HCT116 (cell line): ENCODE measurements around the gene PDGFD. TPM values are rescaled to one million over a fixed set of nuclear protein-coding genes. Genes with fewer than 3 reads are reported as not detected.

Source experiments
- ATAC-seq: fragments of 200-7000 bp; cut with Tn5 transposase; 2 replicates; pipeline ENCODE4 v1.9.1; 2020; ENCODE audit warnings: mild to moderate bottlenecking, moderate library complexity
- BruUV-seq: library from RNA; stranded (reverse); fragments of 400-500 nt; replicated peaks from 2 replicates; lab custom pipeline; 2021; lab: Mats Ljungman, UMichigan
- CTCF ChIA-PET: fragments of 300-600 bp; sonication (Branson Sonifier 250); formaldehyde crosslinking; loops from one replicate; lab custom pipeline; 2021; ENCODE audit warnings: antibody characterized with exemption; lab: Charles Lee
- POLR2A ChIA-PET: fragments of 300-600, 350-600 bp; sonication (Branson Sonifier 250); formaldehyde crosslinking; loops from one replicate; lab custom pipeline; 2021; ENCODE audit warnings: antibody characterized with exemption; lab: Charles Lee
- RAD21 ChIA-PET, 2 experiments: fragments of 300-600 bp; sonication (Branson Sonifier 250); formaldehyde crosslinking; loops; one replicate each; lab custom pipeline; 2023; ENCODE audit warnings: low total read pairs in 2 of 2; ENCODE audit not compliant: uncharacterized antibody in 2 of 2, unreplicated experiment in 2 of 2, low non-redundant PET in 1 of 2; lab: Charles Lee
- DNase-seq: peaks from one replicate; pipeline ENCODE4 v3.0.0-alpha.2; 2010; ENCODE audit warnings: low read depth, low spot score
- H2AFZ ChIP-seq: fragments of 200-600 bp; shearing (Covaris generic), sonication (generic); 2 replicates; pipeline ENCODE4 v1.6.1; 2017; ENCODE audit warnings: low read depth, mixed run types, mixed read lengths, antibody characterized with exemption, low read length; ENCODE audit not compliant: poor library complexity, severe bottlenecking
- H3K27ac ChIP-seq: 2 replicates; pipeline ENCODE4 v1.5.1; 2012; ENCODE audit warnings: low read depth, low read length
- H3K27me3 ChIP-seq: fragments of 200-600 bp; sonication (generic); 2 replicates; pipeline ENCODE4 v1.6.1; 2016; ENCODE audit warnings: mixed run types, low read length, mixed read lengths; ENCODE audit not compliant: insufficient read depth
- H3K36me3 ChIP-seq, 2 experiments: fragments of 200-500 bp in 1 of 2; fragments of 200-600 bp in 1 of 2; sonication (Bioruptor generic) in 1 of 2; sonication (generic) in 1 of 2; 2 replicates each; pipeline versions ENCODE4 v1.5.1 to v1.6.1; 2014 to 2016; ENCODE audit warnings: low read length in 2 of 2, inconsistent platforms in 1 of 2, mixed read lengths in 1 of 2, mixed run types in 1 of 2; ENCODE audit not compliant: insufficient read depth in 2 of 2, control insufficient read depth in 1 of 2
- H3K4me1 ChIP-seq, 2 experiments: fragments of 200-600 bp in 1 of 2; sonication (generic) in 1 of 2; 2 replicates each; pipeline versions ENCODE4 v1.5.1 to v1.6.1; 2012 to 2017; ENCODE audit warnings: low read length in 2 of 2, inconsistent platforms in 1 of 2, mild to moderate bottlenecking in 1 of 2, mixed read lengths in 1 of 2, mixed run types in 1 of 2, moderate library complexity in 1 of 2; ENCODE audit not compliant: insufficient read depth in 2 of 2, control insufficient read depth in 1 of 2
- H3K4me2 ChIP-seq: fragments of 200-600 bp; sonication (generic); 2 replicates; pipeline ENCODE4 v1.6.1; 2017; ENCODE audit warnings: mixed run types, low read length, mixed read lengths
- H3K4me3 ChIP-seq, 2 experiments: fragments of 200-600 bp in 1 of 2; sonication (generic) in 1 of 2; replicated peaks in 1 of 2; 2 replicates each; pipeline ENCODE4 v1.5.1; 2011 to 2016; ENCODE audit warnings: low read length in 2 of 2, control low read depth in 1 of 2, low read depth in 1 of 2, mild to moderate bottlenecking in 1 of 2, mixed read lengths in 1 of 2, mixed run types in 1 of 2
- H3K79me2 ChIP-seq: fragments of 200-600 bp; sonication (generic); 2 replicates; pipeline ENCODE4 v1.6.1; 2017; ENCODE audit warnings: mild to moderate bottlenecking, mixed run types, low read length, moderate library complexity, mixed read lengths; ENCODE audit not compliant: insufficient read depth
- H3K9ac ChIP-seq: fragments of 200-600 bp; sonication (generic); 2 replicates; pipeline ENCODE4 v1.6.1; 2016; ENCODE audit warnings: low read length, mixed read lengths
- H3K9me2 ChIP-seq: fragments of 200-600 bp; sonication (generic), shearing (Covaris generic); 2 replicates; pipeline ENCODE4 v1.6.1; 2017; ENCODE audit warnings: mixed run types, mild to moderate bottlenecking, moderate library complexity; ENCODE audit not compliant: insufficient read depth
- H3K9me3 ChIP-seq, 2 experiments: fragments of 200-500 bp in 1 of 2; fragments of 200-600 bp in 1 of 2; sonication (Bioruptor generic) in 1 of 2; sonication (generic) in 1 of 2; 2 replicates each; pipeline ENCODE4 v1.6.1; 2014 to 2017; ENCODE audit warnings: low read length in 2 of 2, mixed read lengths in 2 of 2, inconsistent platforms in 1 of 2, low read depth in 1 of 2, mild to moderate bottlenecking in 1 of 2, mixed run types in 1 of 2, moderate library complexity in 1 of 2; ENCODE audit not compliant: control insufficient read depth in 1 of 2, insufficient read depth in 1 of 2
- H4K20me1 ChIP-seq: fragments of 200-600 bp; sonication (generic), shearing (Covaris generic); 2 replicates; pipeline ENCODE4 v1.6.1; 2017; ENCODE audit warnings: mixed run types, mild to moderate bottlenecking, moderate library complexity; ENCODE audit not compliant: insufficient read depth
- CEBPB ChIP-seq: IDR thresholded peaks from 2 replicates; pipeline ENCODE4 v1.6.1; 2012; ENCODE audit warnings: low read depth
- EGR1 ChIP-seq: IDR thresholded peaks from 2 replicates; pipeline ENCODE4 v1.6.1; 2012; ENCODE audit warnings: low read depth
- JUND ChIP-seq: IDR thresholded peaks from 2 replicates; pipeline ENCODE4 v1.6.1; 2012
- POLR2AphosphoS5 ChIP-seq: IDR thresholded peaks from 2 replicates; pipeline ENCODE4 v1.6.1; 2011; ENCODE audit warnings: mild to moderate bottlenecking, low read depth, low read length, moderate library complexity
- RAD21 ChIP-seq: IDR thresholded peaks from 2 replicates; pipeline ENCODE4 v1.6.1; 2012; ENCODE audit warnings: low read depth, mild to moderate bottlenecking
- TCF7L2 ChIP-seq: IDR thresholded peaks from 2 replicates; pipeline ENCODE4 v1.7.0; 2011; ENCODE audit warnings: borderline replicate concordance, inconsistent platforms; ENCODE audit not compliant: insufficient read depth, insufficient read length; ENCODE audit errors: extremely low read depth
- YY1 ChIP-seq: IDR thresholded peaks from 2 replicates; pipeline ENCODE4 v1.6.1; 2011; ENCODE audit warnings: low read length, low read depth, moderate library complexity, mild to moderate bottlenecking; ENCODE audit not compliant: insufficient replicate concordance; ENCODE audit errors: extremely low read depth
- ZFX ChIP-seq: fragments of 450-650 bp; IDR thresholded peaks from 2 replicates; pipeline ENCODE4 v1.6.1; 2017
- intact Hi-C: fragments of 100-400 bp; cut with micrococcal nuclease; formaldehyde crosslinking; loops from 2 replicates; pipeline ENCODE4 v1.10.0; 2022
- total RNA-seq: library from RNA; stranded (reverse); gene quantifications from one replicate; pipeline ENCODE4 v1.2.1, GENCODE V29; 2021; ENCODE audit not compliant: unreplicated experiment
- TF ChIP-seq, protein P1 (sequence below): IDR thresholded peaks from 2 replicates; pipeline ENCODE4 v1.6.1; 2011; ENCODE audit warnings: mild to moderate bottlenecking, low read length, moderate library complexity; ENCODE audit not compliant: insufficient replicate concordance; ENCODE audit errors: extremely low read depth
- TF ChIP-seq, protein P2 (sequence below), 3 experiments: fragments of 200-600 bp in 1 of 3; sonication (generic) in 1 of 3; IDR thresholded peaks in 2 of 3; conservative IDR thresholded peaks in 1 of 3; 2 replicates each; pipeline ENCODE4 v1.5.1; 2012 to 2017; ENCODE audit warnings: low read depth in 2 of 3, low read length in 2 of 3, antibody characterized with exemption in 1 of 3, borderline replicate concordance in 1 of 3, control low read depth in 1 of 3, mild to moderate bottlenecking in 1 of 3, mixed read lengths in 1 of 3, mixed run types in 1 of 3, moderate library complexity in 1 of 3; ENCODE audit not compliant: insufficient read depth in 1 of 3
- TF ChIP-seq, protein P3 (sequence below): IDR thresholded peaks from 2 replicates; pipeline ENCODE4 v1.6.1; 2012

The PDGFD gene
- total RNA-seq, 1 experiment from 2014 or later = 0.34 TPM

DNA sequence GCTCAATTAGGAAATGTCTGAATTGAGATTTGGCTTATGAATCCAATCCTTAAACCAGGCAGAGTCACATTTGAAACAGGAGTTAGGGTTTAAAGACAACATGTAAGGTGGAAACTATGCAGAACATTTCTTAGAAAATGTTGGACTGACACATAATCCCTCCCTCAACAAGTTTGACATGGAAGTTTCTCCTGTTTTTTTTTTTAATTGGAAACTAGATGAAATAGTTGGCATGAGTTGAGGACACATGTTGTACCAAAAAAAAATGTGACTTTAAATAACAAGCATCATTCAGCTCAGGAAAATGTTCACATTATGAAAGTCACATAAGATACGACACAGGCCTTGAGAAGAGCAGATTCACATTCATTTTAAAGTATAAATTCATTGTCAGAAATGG, 282.4 kb downstream of the PDGFD start (continued):
- no peak for TF ChIP-seq YY1
- TF ChIP-seq POLR2AphosphoS5 = no peak
- TF ChIP-seq JUND = no peak
- no peak for TF ChIP-seq ZFX

DNA sequence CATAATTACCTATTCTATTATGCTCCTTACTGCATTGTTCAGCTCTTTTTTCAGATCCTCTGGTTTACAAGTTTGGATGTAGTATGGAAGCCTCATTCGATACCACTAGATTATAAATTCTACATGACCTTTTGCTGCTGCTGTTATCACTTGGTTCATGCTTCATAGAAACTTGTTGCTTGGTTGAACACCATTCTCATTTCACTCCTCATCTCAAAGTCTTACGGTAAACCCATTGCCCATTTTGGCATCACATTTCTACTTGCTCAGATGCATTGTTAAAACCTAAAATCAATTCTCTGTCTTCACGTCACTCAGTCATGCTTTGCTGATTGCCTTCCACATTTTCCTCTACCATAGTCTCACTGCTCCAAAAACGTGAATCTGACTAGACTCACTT, 283.0 kb downstream of the PDGFD start:
- no TSS peak for BruUV-seq
- no peak overlapping the region for H3K4me2 ChIP-seq
- ChIA-PET POLR2A (no interaction called here), RAD21 (no interaction called here), CTCF (no interaction called here)
- H3K36me3 ChIP-seq = no peaks in the 10 kb centered on the region
- no peaks in the 10 kb centered on the region for H3K9me3 ChIP-seq
- intact Hi-C loops = no loop called here
- no peak overlapping the region for H3K27ac ChIP-seq
- H3K27me3 ChIP-seq = no peaks in the 10 kb centered on the region
- H3K79me2 ChIP-seq = no peaks in the 10 kb centered on the region
- H3K9ac ChIP-seq = no peak overlapping the region
- no peaks in the 10 kb centered on the region for H3K4me1 ChIP-seq
- H3K9me2 ChIP-seq = no peaks in the 10 kb centered on the region; the same call in 1 of the 2 replicates
- TF ChIP-seq, protein P1, sequence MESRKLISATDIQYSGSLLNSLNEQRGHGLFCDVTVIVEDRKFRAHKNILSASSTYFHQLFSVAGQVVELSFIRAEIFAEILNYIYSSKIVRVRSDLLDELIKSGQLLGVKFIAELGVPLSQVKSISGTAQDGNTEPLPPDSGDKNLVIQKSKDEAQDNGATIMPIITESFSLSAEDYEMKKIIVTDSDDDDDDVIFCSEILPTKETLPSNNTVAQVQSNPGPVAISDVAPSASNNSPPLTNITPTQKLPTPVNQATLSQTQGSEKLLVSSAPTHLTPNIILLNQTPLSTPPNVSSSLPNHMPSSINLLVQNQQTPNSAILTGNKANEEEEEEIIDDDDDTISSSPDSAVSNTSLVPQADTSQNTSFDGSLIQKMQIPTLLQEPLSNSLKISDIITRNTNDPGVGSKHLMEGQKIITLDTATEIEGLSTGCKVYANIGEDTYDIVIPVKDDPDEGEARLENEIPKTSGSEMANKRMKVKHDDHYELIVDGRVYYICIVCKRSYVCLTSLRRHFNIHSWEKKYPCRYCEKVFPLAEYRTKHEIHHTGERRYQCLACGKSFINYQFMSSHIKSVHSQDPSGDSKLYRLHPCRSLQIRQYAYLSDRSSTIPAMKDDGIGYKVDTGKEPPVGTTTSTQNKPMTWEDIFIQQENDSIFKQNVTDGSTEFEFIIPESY = no peak
- ATAC-seq = no peak
- H4K20me1 ChIP-seq = no peaks in the 10 kb centered on the region
- DNase-seq = no peak
- H3K4me3 ChIP-seq = no peak overlapping the region
- H2AFZ ChIP-seq = no peak overlapping the region

DNA sequence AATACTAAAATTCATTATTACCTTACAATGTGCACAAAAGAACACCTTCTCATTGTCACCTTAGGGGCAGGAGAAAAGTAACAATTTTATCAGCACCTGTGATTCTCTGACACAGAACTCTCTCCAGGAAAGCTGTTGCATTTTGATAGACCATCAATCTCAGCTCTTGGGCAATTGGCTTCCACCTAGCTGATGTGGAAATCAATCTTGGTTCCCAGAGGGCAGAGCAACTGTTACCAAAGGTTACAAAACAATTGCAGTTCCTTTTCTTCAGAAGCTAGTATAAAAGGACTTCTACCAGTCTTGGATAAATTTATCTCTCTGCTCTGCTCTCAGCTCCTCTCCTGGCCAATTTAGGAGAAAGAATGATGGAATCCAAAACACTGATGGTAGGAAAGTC, 285.3 kb downstream of the PDGFD start:
- H3K9me2 ChIP-seq = no peaks in the 10 kb centered on the region; the same call in 1 of the 2 replicates
- H3K27ac ChIP-seq = no peak overlapping the region
- TF ChIP-seq CEBPB (no peak), JUND (no peak), POLR2AphosphoS5 (no peak), TCF7L2 (no peak), RAD21 (no peak), EGR1 (no peak)
- TF ChIP-seq, protein P2, sequence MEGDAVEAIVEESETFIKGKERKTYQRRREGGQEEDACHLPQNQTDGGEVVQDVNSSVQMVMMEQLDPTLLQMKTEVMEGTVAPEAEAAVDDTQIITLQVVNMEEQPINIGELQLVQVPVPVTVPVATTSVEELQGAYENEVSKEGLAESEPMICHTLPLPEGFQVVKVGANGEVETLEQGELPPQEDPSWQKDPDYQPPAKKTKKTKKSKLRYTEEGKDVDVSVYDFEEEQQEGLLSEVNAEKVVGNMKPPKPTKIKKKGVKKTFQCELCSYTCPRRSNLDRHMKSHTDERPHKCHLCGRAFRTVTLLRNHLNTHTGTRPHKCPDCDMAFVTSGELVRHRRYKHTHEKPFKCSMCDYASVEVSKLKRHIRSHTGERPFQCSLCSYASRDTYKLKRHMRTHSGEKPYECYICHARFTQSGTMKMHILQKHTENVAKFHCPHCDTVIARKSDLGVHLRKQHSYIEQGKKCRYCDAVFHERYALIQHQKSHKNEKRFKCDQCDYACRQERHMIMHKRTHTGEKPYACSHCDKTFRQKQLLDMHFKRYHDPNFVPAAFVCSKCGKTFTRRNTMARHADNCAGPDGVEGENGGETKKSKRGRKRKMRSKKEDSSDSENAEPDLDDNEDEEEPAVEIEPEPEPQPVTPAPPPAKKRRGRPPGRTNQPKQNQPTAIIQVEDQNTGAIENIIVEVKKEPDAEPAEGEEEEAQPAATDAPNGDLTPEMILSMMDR (IDR thresholded peaks at IDR 0.05 in 2 of 3, conservative IDR thresholded peaks at IDR 0.05 in 1 of 3; ENCODE audit: borderline replicate concordance in 1 of 3, insufficient read depth in 1 of 3, low read depth in 2 of 3, low read length in 2 of 3) = no peak
- TF ChIP-seq, protein P3, sequence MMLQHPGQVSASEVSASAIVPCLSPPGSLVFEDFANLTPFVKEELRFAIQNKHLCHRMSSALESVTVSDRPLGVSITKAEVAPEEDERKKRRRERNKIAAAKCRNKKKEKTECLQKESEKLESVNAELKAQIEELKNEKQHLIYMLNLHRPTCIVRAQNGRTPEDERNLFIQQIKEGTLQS = no peak
- no peak overlapping the region for H3K4me3 ChIP-seq
- no peaks in the 10 kb centered on the region for H3K79me2 ChIP-seq
- CTCF ChIA-PET = no interaction called here
- ATAC-seq (no peak), DNase-seq (no peak)
- no peaks in the 10 kb centered on the region for H3K27me3 ChIP-seq
- POLR2A ChIA-PET = no interaction called here
- H3K9me3 ChIP-seq = no peaks in the 10 kb centered on the region
- H2AFZ ChIP-seq = no peak overlapping the region
- H3K36me3 ChIP-seq = no peaks in the 10 kb centered on the region
- no TSS peak for BruUV-seq
- no peaks in the 10 kb centered on the region for H3K4me1 ChIP-seq
- H3K9ac ChIP-seq = no peak overlapping the region
- no peaks in the 10 kb centered on the region for H4K20me1 ChIP-seq
- H3K4me2 ChIP-seq = no peak overlapping the region
- intact Hi-C loops = no loop called here
- RAD21 ChIA-PET = no interaction called here
